HG02763 (cell line): ENCODE results near the gene TFPI.
"Not testable (repeated sequence)": the region's sequence is repeated elsewhere in the genome, so short reads cannot be mapped to it uniquely, and the experiment has no call there.

ENCODE experiments used
- ATAC-seq: cut with Tn5 transposase; IDR thresholded peaks from one replicate; pipeline ENCODE4 v1.9.1; 2021; ENCODE audit warnings: mild to moderate bottlenecking, moderate library complexity; ENCODE audit not compliant: unreplicated experiment

TFPI gene

DNA sequence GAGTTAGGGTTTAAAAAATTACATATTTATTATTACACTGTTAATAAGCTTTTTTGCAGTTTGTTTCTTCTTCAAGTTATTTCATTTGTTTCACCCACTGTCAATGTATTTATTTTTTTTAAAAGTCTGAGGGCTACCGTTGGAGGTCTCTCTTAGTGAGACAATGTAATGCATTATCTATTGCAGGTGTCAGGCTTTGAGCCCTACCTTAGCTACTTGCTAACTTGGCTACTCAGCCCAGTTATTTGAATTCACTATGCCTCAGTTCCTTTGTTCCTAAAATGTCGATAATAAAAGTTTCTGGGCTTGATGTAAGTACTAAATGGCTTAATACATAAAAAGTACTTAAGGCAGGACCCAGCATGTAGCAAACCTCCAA is 458 bp upstream of the TFPI start:
- no peak for ATAC-seq

DNA sequence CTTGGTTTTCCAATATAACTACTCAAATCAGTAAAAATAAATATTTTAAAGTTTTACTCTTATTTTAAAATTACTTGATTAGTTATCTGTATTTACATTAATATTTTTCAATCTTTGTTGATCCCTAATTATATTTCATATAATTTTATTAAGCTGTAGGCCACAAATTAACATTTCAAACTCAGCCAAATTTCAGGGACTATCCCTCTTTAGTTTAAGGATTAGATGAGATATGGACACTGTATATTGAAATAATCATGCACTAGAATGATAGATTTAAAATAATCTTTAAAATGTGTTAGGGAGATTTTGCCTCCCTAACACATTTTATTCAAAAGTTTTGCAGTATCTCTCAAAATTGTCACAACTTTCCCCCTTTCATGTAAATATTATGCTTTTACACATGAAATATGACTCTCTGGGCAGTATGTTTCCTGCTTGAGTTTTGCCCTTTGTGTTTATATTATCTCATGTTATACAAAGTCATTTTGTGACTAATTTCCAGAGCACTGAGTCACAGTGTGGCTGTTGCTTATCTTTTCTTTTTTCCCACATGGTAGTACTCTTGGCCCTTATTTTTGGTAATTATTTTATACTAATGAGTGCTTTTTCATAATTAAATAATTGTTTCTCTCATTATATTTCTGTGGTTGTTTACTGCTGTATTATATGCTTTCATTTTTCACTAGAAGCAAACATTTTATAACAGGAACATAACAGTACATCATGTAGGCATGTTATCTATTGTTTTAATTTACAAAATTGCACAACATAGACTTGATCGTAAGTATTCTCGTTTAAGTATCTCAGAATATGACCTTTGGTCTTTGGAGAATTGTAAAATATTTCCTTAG is 1.2 kb downstream of the TFPI start:
- ATAC-seq: no peak

DNA sequence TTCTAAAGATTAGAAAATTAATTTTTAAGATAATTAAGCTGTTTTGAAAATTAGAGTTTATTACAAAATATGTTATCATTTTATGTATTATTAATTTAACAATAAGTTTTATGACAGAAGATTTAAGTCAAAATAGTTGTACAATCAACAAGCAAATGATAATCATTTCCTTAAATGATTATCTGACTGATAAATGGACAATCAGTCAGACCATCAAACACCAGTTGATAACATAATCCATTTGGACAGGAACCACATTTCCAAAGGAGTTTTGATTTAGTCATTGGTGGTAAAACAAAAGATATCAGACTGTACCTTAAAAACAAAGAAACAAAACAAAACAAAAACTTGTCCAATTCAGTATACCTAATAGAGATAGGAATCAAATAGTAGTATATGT is 1.9 kb downstream of the TFPI start:
- no peak for ATAC-seq

DNA sequence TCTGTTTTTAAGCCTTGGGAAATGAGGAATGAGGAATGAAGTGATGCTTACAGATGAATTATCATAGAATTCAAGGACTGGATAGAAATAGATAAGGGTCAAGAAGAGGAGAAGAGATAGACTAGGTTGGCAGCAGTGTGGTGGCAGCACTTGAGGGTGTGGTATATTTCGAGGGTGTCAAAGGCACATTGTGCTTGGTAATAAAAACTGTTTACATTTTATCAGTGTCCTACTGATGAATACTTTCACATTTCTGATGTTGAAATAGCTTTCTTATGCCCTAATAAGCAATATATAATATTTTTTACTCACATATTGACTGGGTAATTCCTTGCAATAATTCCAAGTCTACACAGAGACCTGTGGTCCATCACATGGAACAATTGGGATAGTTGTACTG is 3.4 kb downstream of the TFPI start:
- ATAC-seq: no peak

DNA sequence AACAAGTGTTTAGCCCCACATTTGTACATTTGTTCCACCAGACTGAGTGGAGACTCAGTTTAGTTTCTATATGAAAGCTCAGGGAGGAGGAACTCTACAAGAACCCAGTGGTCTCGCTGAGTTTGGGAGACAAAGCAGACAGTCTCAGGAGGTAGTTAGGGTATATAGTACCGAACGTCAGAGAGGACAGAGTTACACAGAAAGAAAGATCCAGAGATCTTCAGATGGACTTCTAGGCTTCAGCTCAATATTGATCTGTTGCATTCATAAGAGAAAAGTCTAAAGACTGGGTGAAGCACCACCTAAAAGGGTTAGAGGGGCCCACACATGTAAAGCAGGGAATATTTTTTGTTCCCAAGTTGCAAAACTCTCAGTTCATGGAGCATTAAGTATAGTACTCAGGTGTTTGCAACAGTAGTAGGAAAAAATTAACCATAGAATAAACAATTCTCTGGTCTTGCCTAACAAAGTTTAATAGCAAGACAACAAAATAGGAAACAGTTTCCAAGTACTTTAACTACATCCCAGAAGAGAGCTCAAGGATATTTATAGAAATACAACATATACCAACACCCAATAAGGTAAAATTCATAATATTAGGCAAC is 4.2 kb downstream of the TFPI start:
- ATAC-seq: no peak

DNA sequence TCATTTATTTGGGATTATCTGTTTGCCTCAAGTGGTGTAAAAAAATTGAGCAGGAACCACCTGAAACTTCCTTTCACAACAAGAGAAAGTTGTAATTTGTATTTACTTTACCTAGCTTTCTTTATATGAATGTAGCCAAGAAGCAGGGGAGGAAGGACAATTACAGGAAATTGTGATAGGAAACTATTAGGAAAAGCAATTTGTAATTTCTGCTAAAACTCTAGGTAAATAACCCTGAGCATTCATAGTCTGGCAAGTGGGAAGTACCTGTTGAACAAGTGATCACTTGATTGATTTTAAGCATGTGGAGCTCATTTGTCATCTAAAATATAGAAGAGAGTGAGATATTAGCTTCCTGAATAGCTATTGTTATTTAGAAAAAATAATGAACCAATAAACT is 5.0 kb downstream of the TFPI start:
- no peak for ATAC-seq

DNA sequence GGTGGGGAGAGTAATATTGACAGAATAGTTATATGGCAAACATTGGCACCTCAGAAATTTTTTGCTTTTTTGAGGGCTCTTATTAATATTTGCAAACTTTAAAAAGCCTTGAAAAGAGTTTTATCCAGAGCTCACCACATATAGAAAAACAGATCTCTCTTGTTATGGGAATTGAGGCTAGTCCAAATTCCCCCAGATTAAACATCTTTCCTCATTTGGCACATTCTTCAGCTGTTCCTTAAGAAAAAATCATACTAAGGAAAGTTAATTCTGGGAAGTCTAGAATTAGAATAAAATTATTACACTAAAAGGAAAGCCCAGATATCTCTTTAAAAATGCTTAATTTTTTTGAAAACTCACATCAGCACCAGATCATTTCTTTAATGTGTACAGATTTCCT is 5.6 kb downstream of the TFPI start:
- no peak for ATAC-seq

DNA sequence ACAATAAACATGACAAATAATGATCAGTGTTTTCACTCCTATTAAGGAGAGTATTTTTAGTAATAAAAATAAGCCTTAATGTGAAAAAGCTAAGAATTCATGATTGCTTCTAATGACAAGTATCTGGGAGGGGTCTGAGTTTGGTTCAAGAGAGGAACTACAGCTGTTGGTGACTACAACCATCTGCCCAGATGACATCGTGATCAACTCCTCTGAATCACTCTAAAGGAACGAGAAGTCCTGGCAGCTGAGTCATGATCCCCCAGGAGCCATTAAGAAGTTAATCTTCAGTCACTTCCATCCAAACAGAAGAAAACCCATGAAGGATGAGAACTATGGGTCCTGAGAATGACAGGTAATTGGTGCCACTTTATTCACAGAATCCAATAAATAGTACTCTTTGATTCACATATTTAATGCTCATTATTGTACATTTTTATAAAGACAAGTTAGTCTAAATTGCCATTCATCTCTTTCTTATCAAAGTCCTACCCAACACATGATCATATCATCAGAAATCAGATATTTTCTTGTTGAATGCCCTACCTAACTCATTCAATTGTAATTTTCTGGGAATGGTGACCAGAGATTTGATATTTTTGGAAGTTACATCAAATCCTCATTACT is 6.8 kb downstream of the TFPI start:
- ATAC-seq: no peak

DNA sequence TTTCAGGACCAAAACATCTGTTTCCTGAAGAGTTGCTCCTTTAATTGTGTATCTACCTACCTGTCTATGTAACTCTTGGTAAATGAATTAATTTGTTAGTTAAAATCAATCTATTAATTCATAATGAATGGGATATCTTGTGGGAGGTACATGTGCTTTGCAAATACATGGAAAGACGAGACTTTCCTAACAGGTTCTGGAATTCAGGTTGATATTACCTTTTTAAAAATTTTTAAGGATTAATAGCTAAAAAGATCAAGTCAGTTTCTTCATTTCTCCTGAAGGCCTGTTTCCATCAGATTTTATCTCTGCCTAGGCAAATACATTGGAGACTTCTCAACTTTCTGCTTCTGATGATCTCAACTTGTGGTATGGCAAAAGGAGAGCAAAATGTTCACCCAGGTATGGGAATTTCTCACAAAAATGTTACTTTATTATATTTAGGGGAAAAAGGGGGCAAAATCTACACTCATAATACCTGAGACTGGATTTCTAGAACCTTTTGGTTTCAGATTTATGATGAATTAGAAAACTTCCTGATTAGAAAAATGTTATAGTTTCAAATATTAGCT is 7.4 kb downstream of the TFPI start:
- ATAC-seq: no peak

DNA sequence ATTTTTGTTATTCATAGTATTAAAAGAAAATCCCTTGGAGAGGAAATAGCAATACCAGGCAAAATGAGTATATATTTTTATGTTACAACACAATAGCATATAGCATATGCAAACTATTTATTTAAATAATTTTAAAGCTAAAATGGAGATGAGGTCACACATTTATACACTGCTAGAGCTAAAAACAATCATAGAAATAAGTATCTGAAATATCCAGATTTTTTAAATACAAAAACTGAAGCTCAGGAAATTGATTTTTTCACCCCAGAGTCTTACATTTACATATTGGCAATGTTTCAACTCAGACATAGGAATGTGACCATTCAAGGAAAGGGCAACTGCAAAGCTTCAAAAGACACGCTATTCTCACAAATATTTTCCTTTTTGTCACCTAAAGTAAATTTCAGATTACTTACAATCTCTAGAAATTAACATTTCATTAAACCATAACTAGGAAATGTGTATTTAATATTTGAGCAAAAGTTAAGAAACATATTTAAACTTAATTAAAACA is 8.9 kb downstream of the TFPI start:
- ATAC-seq: no peak

DNA sequence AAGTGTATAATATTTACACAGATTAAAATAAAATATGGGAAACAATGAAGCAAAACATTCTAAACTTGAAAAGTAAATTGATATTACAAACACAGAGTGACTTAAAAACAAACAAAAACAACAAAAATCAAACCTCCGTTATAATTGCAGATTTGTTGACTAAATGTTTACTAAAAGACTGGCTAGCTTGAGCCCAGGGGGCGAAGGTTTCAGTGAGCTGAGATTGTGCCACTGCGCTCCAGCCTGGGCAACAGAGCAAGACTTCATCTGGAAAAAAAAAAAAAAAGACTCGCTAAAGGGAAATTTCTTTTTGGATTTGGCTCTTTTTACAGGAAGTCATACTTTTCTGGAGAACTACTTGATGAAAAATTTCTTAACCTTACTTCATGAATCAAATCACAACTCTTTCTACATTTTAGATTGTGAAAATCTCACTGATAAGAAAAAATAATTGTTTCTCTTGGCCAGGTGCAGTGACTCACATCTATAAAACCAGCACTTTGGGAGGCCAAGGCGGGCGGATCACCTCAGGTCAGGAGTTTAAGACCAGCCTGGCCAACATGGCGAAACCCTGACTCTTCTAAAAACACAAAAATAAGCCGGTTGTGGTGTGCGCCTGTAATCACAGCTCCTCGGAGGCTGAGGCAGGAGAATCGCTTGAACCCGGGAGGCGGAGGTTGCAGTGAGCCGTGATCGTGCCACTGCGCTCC is 9.7 kb downstream of the TFPI start:
- ATAC-seq: no peak

DNA sequence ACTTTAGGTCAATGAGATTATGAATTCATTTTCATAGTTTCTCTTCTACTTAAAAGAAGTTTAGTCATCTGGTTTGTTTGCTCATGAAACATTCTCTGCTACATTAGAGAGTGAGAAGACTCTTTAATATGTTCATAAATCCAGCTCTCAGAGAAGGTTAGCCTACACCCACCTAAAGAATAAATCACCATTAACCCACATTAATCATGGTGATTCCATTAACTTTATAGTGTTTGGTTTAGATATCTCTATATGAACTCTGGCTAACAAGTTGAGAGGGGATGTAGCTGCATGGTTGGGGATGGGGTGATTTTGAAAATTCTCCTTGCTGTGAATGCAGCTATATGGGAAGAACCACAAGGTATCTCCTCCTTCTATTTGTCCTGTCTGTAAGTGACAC is 10.7 kb downstream of the TFPI start:
- ATAC-seq: no peak

DNA sequence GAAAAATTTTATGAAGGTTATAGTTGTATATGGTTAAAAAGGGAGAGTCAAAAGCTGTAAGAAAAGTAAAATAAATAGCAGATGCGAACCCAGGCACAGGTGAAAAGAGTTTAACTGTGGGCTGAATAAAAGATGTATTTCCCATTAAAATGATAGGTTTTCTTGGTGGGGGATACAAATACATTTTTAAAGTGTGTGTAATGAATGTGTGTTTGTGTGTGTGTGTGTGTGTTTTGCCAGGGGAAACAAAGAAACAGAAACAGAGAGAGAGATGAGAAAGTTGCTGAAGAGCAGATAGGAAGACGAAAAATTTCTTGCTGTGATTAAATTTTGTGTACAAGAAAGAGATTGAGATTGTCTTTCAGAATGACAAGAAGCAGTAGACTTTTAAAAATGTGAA is 12.1 kb downstream of the TFPI start:
- no peak for ATAC-seq

DNA sequence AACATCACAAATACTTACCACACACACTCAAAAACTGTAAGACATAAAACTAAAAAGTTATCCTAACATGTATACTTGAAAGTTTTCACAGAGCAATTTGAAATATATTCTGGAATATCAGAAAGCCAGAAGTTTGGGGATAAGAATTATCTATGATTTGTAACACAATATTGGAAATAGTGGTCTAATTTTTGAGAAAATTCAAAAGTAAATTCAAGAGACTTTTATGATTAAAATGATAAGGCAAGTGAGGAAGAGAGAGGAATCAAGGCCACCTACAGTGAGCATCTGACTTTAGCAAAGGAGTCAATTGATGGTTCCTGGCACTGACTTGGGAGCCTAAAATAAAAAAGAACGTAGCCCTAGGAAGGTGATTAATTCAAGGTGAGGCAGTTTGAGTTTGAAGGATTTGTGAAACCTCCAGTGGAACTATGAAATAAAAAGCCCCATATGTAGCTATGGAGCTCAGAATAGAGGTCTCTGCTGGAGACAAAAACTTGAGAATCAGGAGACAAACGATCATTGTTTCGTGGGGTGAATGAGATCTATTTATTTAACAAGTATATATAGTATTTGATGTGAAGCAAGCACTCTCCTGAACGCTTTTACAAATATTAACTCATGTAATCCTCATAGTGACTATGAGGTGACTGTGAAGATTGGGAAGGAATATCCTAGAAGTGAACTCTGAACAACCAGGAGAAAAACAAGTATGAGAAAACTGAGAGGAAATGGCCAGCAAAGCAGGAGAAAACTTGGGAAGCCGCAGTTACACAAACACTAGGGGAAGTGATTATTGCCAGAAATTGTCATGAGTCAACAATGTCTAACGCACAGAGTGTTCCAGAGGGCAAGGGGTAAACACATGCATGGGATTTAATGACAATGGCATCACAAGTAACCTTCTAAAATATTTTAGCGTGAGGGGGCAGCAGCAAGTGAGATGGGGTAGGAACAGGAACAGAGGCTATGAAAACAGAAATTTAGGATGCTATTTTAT is 12.8 kb downstream of the TFPI start:
- ATAC-seq: no peak

DNA sequence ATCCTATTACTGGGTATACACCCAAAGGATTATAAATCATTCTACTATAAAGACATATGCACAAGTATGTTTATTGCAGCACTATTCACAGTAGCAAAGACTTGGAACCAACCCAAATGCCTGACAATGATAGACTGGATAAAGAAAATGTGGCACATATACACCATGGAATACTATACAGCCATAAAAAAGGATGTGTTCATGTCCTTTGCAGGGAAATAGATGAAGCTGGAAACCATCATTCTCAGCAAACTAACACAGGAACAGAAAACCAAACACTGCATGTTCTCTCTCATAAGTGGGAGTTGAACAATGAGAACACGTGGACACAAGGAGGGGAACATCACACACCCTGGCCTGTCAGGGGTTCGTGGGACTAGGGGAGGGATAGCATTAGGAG is 16.0 kb downstream of the TFPI start:
- not testable (repeated sequence) for ATAC-seq

DNA sequence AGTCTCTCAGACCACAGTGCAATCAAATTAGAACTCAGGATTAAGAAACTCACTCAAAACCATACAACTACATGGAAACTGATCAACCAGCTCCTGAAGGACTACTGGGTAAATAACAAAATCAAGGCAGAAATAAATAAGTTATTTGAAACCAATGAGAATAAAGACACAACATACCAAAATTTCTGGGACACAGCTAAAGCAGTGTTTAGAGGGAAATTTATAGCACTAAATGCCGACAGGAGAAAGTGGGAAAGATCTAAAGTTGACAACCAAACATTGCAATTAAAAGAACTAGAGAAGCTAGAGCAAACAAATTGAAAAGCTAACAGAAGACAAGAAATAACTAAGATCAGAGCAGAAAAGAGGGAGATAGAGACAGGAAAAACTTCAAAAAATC is 18.9 kb downstream of the TFPI start:
- ATAC-seq: not testable (repeated sequence)

DNA sequence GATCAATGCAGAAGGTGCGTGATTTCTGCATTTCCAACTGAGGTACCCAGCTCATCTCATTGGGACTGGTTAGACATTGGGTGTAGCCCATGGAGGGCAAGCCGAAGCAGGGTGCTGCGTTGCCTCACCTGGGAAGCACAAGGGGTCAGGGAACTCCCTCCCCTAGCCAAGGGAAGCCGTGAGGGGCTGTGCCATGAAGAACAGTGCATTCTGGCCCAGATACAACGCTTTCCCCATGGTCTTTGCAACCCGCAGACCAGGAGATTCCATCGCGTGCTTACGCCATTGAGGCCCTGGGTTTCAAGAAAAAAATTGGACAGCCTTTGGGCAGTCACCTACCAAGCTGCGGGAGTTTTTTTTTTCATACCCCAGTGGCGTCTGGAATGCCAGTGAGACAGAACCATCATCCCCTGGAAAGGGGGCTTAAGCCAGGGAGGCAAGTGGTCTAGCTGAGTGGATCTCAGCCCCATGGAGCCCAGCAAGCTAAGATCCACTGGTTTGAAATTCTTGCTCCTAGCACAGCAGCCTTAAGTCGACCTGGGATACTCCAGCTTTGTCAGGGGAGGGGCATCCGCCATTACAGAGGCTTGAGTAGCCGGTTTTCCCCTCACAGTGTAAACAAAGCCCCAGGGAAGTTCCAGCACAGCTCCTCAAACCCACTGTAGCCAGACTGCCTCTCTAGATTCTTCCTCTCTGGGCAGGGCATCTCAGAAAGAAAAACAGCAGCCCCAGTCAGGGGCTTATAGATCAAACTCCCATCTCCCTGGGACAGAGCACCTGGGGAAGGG is 21.7 kb downstream of the TFPI start:
- ATAC-seq: no peak

DNA sequence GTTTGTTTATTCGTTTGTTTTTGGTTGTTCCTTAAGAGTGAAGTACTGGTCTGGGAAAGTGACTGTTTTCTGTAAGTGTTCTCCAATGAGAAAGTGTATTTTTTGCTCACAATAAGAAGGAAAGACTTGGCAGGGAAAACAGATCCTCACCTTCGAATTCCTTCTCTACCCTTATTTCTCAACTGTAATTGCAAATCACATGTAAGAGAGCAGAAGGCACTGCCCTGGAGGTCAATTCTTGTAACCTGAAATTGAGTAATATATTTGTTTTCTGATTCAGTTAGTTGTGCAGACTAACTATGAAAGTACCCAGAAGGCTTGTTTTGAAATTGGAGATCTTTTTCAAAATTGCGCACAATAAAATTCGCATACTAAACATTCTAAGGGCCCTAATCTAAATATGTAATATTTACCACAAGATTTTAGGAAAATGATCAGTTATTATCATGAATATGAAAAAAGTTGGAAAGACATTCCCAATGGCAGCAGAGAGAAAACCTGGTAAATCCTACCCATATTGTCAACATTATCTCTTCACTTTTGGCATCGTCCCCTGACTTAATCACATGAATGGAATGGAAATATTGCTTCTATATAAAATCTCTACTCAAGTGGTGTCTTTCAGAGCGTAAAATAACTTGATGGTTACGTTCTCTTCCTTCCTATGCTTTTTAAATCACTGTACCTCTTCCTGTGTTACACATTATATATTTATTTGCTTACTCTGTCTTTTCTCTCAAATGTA is 24.1 kb downstream of the TFPI start:
- ATAC-seq: no peak
